ENCODE measurements around the gene MEGF9.

DNA sequence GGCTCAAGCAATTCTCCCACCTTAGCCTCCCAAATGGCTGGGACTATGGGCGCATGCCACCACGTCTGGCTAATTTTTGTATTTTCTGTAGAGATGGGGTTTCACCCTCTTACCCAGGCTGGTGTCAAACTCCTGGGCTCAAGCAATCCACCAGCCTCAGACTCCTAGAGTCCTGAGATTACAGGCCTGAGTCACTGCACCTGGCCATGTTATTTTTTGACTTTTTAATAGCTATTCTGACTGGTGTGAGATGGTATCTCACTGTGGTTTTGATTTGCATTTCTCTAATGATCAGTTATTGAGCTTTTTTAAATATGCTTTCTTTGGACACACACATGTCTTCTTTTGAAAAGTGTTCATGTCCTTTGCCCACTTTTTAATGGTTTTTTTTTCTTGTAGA, 40.8 kb upstream of the MEGF9 start:
- TF ChIP-seq, protein P1, sequence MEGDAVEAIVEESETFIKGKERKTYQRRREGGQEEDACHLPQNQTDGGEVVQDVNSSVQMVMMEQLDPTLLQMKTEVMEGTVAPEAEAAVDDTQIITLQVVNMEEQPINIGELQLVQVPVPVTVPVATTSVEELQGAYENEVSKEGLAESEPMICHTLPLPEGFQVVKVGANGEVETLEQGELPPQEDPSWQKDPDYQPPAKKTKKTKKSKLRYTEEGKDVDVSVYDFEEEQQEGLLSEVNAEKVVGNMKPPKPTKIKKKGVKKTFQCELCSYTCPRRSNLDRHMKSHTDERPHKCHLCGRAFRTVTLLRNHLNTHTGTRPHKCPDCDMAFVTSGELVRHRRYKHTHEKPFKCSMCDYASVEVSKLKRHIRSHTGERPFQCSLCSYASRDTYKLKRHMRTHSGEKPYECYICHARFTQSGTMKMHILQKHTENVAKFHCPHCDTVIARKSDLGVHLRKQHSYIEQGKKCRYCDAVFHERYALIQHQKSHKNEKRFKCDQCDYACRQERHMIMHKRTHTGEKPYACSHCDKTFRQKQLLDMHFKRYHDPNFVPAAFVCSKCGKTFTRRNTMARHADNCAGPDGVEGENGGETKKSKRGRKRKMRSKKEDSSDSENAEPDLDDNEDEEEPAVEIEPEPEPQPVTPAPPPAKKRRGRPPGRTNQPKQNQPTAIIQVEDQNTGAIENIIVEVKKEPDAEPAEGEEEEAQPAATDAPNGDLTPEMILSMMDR (IDR thresholded peaks at IDR 0.05): no peak
- no peak for TF ChIP-seq POLR2A (IDR thresholded peaks at IDR 0.05)
- no peak for TF ChIP-seq POLR2AphosphoS5 (IDR thresholded peaks at IDR 0.05)
